ENCODE data around the gene S100A13.
"Not testable (repeated sequence)": the region's sequence is repeated elsewhere in the genome, so short reads cannot be mapped to it uniquely, and the experiment has no call there.

The S100A13 gene

DNA sequence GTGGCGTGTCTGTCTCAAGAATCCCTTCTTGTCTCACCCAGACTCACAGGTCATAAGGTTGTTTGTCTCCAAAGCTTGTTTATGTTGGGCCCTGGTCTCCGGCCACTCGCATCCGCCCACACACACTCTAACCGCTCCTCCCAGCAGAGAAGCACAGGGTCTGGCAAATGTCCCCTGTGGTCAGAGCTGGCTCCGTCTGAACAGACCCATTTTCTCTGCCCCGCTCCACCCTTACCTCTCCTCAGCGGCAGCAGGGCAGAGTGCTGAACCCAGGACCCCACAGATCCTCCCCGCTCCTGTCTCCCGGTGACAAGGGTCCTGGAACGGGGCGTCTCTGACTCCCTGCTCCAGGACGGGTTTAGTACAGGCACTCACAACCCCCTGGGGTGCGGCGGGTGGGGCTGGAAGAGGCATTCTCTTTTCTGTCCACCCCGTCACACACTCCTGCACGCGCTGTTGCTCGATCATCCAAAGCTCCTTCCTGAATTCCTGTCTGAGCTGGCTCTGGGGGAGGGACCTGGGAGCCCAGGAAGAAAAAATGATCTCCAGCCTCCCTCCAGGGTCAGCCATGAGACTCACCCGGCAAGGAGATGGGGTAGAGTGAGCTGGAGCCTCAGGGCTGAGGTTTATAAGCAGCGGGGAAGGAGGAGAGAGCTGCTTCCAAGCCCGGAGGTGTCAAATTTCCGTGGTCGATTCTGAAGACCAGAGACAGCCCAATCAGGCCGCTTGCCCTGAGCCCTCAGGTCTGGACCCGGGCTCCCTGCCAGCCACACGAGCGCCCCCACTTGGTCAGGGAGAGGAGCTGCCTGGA lies at the start of gene S100A13:
Gene S100A13 (minus strand): TSS at position 602 of the 811 bp plus-strand sequence. CDS start 1,033 bp downstream, outside the sequence.
- DNase-seq (ENCODE audit: low spot score) = peak; percentile 98

DNA sequence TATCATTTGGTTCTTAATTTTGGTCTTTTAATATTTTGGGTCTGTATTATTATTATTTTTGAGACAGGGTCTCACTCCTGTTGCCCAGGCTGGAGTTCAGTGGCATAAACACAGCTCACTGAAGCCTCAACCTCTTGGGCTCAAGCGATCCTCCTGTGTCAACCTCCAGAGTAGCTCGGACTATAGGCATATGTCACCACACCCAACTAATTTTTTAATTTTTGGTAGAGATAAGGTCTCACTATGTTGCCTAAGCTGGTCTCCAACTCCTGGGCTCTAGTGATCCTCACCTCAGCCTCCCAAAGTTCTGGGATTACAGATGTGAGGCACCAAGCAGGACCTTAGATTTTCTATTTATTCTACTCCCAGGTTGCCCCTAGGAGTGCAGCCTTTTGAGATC lies 46.2 kb upstream of the S100A13 start:
- DNase-seq (ENCODE audit: low spot score) = no peak

DNA sequence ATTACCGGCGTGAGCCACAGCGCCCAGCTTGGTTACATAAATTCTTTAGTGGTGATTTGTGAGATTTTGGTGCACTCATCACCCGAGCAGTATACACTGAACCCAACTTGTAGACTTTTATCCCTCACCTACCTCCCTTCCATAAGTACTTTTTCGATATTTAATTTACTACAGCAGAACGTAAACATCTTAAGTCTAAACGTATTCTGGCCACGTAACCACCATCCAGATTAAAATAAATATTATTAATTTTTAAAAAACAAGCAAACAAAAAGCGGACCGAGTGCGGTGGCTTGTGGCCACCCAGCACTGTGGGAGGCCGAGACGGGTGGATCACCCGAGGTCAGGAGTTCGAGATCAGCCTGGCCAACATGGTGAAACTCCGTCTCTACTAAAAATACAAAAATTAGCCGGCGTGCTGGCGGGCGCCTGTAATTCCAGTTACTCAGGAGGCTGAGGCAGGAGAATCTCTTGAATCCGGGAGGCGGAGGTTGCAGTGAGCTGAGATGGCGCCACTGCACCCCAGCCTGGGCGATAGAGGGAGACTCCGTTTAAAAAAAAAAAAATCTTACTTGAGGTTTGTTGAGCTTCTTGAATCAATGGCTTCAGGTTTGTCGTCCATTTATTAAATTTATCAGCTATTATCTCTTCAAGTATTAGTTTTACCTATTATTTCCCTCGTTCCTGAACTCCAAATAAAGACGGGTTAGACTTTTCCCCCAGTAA lies 44.5 kb upstream of the S100A13 start:
- DNase-seq (ENCODE audit: low spot score) = not testable (repeated sequence)

DNA sequence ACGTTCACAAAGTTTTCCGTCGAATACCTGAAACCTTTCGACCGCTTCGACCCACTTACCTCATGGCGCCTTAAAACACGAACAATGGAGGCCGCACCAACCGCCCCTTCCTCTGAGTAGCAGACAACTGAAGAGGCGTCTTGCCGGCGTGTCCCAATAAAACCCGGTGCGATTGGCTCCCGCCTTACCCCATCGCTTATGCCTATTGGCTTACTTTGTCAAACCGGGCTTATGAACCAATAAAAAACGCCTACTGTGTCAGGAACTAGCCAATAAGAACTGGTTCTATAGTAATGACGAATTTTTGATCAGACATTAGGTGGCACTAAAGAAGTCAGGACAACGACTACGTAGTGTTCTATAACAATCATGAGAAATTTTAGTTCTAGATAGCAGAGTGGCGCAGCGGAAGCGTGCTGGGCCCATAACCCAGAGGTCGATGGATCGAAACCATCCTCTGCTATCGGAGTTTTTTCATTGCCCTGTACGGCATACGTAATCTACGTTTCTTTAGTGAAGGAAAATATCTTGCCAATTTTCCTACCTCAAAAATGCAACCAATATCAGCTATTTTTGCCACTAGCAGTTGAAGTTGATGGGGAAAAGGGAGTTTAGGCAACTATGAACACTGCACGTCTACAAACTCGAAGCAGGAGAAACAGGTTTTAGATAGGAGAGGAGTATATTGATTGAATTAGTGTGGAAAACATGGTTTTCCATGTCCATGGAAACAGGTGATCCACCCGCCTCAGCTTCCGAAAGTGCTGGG lies 43.7 kb upstream of the S100A13 start, which contains the start of gene ILF2:
Gene ILF2 (minus strand): TSS at position 135 of the 769 bp plus-strand sequence. CDS start 71 bp downstream, at position 64.
- peak; percentile 100 for DNase-seq (ENCODE audit: low spot score)

DNA sequence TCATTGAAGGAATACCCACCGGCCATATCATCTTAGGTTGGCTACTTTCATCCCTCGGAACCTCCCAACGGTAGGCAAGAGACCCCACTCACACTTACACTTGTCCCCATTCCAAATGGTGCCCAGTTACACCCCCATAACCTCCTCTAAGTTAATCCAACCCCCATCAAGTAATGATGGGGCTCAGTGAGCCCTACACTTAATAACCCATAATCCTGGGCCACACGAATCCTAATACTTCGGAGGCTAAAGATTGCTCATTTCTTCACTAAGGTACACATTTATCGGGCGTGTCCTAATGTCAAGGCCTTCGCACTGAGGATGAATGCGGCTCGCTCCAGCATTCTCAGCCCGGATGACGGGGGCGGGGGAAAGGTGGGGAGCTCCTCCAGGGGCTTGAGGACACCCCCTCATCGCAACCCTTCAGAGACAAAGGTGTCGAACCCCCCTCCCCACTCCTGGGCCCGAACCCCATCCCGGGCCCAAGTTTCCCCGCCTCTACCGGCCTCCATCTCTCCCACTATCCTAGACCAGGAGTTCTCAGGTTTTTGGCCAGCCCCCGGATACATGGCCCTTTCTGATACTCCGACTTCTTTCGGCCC lies 43.1 kb upstream of the S100A13 start:
- no peak for DNase-seq (ENCODE audit: low spot score)

DNA sequence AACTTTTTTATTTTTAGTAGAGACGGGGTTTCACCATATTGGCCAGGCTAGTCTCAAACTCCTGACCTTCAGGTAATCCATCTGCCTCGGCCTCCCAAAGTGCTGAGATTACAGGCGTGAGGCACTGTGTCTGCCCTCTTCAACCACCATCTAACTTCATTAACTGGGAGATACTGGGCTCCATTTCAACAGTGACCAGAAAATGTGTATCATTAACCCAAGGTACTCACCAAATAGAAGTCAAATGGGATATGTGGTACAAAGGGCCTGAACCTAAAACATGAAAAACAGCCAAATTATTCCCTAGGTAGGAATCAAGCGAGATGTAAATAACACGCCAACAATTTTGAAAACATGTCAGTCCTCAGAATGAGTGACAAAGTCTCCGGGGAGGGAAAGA lies 42.3 kb upstream of the S100A13 start:
- no peak for DNase-seq (ENCODE audit: low spot score)

DNA sequence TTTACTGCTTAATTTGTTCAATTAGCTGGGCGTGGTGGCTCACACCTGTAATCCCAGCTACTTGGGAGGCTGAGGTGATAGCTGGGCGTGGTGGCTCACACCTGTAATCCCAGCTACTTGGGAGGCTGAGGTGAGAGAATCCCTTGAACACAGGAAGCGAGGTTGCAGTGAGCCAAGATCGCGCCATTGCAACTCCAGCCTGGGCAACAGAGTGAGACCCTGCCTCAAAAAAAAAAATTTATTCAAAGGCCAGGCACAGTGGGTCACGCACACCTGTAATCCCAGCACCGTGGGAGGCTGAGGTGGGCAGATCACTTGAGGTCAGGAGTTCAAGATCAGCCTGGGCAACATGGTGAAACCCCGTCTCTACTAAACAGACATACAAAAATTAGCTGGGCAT lies 41.4 kb upstream of the S100A13 start:
- DNase-seq (ENCODE audit: low spot score) = not testable (repeated sequence)

DNA sequence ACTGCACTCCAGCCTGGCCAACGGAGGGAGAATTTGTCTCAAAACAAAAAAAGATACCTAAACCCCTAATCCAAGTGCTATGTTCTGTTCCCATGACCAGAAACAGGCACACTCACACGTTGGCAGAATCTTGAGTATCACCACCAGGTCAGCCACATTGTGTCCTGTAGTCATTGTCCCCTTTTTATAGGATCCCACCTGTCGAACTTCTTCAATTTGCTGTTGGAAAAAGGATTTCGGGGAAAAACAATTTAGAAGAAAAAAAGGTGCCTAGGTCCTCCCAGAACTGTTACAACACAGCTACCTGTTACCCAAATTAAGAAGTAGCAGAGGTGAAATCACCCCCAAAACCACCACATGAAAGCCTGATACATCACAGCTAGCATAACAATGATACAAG lies 40.1 kb upstream of the S100A13 start:
- no peak for DNase-seq (ENCODE audit: low spot score)

DNA sequence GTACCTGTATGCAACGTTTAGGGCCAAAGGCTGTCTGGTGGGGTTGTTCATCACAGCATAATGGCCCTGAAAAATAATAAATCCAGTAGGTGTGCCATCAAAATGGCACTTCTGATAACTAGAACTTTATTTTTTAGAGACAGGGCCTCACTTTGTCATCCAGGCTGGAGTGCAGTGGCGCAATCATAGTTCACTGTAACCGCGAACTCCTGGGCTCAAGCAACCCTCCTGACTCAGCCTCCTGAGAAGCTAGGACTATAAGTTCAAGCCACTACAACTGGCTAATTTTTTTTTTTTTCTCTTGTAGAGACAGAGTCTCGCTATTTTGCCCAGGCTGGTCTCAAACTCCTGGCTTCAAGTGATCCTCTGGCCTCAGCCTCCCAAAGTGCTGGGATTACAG lies 35.9 kb upstream of the S100A13 start:
- no peak for DNase-seq (ENCODE audit: low spot score)

DNA sequence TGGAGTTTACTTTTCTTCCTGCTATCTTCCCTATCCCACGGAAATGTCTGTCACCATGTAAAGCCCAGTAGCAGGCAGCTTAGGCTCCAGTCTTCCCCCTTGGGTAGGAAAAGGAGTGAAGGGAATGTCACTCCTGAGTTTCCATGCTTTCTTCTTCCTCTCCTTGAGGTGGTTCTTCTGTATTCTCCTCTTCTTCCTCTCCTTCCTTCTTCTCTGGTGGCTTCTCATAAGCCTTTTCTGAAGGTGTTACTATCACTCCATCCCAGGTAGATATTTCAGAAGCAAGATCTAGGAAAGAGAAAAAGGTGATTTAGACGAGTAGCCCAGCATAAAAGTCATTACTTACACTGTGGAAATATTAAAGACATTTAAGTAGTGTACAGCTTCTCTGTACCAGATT lies 35.0 kb upstream of the S100A13 start:
- DNase-seq (ENCODE audit: low spot score) = no peak

DNA sequence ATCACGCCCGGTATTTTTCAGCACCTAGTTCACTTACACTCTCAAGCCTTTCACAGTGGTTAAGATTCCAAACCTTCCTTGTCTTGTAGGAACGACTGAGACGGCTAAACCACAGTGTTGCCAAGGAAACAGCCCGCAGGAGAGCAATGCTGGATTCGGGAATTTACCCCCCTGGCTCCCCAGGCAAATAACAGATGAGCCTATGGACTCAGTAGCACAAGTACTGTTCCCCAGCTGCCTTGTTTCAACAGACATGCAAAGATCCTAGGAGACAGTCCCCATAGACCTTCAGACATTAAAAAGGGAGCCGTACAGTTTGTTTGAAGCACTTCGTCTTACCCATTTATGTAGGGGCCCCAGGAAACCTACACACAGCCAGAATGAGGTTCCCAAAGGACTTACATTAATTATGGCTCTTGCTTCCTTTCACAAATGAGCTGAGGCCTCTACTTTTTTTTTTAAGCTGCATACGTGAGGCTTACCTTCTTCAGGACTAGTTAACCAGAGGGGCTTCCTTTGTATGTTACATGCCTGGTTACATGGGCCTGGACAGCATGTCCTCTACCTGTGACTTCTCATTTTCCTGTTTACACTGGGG lies 33.9 kb upstream of the S100A13 start:
- DNase-seq (ENCODE audit: low spot score) = no peak

DNA sequence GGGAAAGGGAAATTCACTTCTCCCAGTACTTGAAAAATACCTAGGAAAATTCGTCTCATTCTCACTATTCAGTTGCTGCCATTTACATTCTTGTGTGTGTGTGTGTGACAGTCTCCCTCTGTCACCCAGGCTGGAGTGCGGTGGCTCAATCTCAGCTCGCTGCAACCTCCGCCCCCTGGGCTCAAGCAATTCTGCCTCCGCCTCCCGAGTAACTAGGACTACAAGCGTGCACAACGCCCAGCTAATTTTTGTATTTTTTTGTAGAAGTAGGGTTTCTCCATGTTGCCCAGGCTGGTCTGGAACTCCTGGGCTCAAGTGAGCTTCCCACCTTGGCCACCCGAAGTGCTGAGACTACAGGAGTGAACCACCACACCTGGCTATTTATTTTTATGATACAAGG lies 32.4 kb upstream of the S100A13 start:
- DNase-seq (ENCODE audit: low spot score) = no peak

DNA sequence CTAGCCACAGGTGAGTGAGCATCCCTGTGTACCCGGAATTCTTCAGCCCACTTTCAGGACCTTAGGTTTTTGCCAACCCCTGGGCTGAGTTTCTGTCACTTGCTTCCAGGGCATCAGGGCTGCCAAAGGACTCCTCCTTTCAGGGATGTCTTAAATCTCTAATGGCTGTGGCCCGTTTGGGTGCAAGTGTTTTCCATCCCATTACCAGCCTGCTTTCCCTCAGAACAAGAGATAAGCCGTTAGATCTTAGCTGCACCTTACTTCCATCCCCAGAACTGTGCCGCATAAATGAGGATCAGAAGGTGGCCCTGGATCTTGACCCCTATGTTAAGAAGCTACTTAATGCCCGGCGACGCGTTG lies 31.9 kb upstream of the S100A13 start:
- no peak for DNase-seq (ENCODE audit: low spot score)

DNA sequence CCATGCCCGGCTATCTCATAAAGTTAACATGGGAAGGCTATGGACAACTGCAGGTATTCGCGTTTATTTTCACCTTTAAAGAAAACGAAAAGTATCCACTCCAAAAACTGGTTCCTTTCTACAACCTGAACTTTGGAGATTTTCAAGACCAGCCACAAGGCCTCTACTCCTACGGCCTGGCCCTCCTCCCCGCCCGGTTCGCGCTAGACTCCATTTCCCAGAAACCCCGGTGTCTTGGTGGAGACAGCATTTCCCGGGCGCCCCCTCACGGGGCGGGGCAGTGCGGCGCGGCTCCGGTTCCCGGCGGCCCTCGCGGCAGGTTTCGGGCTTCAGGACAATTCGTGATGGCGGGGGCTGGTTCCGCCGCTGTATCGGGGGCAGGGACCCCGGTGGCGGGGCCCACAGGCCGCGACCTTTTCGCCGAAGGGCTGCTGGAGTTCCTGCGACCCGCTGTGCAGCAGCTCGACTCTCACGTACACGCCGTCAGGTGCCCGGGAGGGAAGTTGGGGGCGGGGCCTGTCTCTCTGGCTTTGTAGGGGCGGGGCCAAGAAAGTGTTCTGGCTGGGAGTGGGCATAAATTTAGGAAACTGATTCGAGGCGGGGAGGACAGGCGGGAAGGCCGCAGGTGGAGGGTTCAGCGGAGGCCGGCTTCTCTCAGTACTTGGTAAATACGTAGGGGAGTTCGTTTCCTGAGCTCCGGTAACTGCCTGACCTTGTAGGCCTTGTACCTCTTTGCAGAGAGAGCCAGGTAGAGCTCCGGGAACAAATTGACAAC lies 31.3 kb upstream of the S100A13 start, which contains the start of gene SNAPIN:
Gene SNAPIN (plus strand): TSS at position 304 of the 775 bp plus-strand sequence. CDS start 41 bp downstream, at position 345.
- peak; percentile 85 for DNase-seq (ENCODE audit: low spot score)

DNA sequence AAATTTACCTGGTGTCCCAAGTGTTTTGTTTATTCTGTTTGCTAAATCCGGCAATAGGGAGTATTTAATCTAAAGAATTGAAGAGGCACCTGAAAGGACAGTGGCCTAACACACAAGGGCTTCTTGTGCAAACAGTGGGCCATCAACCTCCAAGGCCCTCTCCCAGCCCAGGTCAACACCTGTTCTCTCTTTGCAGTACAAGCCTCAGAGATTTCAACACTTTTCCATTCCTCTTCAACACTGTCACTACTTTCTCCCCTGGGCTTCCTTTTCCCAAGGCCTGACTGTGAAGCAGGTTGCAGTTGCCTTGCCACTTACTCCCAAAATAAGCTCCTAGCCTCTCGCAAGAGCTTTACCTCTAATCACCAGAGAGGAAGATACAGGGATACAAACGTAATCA lies 28.0 kb upstream of the S100A13 start:
- no peak for DNase-seq (ENCODE audit: low spot score)

DNA sequence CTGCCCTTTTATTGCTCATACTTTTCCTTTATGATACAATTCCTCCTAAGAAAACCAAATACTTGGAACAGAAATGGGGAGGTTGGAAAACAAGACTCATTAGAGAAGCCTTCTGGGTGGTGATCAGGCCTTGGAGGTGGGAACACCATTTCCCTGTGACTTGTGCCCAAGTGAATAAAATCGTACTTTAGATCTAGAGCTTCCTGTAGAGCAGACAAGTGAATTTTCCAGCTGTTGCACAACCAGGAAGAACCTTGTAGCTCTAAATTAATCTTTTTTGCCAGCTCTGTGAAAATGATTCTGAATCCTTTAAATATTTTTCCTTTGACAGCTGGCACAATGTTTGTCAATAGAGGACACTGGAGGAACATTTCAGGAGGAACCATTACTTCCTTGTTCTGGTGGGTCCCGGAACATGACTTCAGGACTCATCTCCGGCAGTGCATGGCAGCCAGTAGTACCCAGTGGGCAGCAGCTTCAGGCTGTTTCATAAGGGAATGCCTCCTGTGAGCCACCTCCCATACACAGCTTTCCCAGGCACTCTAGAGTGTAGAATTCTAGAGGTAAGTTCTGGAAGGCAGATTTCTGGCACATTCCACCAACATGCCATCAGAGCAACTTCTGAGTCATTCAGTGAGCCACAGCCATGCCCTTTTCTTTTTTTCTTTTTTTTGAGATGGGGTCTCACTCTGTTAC lies 25.6 kb upstream of the S100A13 start:
- DNase-seq (ENCODE audit: low spot score) = peak; percentile 91

DNA sequence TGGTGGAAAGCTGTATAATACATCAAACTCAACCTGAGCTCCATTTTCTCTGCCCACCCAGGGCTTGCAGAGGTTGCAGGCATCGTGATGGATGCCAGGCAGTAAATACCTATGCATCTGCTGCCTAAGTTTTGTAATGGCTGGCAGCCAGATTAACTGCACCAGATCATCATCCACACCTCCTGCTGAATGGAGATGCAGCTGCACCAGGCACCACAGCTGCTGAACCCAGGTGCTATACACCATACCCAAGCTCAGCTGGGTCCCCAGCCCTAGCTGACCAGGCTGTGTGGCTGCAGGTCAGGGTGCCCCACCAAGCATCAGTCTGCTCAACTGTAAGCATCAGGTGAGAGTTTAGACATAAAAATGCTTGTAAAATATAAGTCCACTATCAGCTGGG lies 24.5 kb upstream of the S100A13 start:
- no peak for DNase-seq (ENCODE audit: low spot score)

DNA sequence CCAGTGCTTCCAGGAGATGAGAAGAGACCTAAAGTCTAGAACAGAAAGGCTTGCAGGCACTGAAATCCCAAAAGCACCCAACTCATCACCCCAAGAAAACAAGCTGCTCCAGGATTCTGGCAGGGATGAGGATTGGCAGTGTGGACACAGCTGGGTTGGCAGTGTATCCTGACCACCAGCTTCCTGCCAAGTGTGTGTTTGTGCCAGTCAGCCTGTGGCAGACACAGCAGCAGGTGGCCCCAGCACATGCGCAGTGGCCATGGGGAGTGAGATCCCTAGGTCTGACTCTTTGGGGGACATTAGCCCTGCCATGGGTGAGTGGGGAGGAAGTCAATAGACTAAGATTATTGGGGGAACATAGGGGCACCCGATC lies 22.5 kb upstream of the S100A13 start:
- DNase-seq (ENCODE audit: low spot score) = no peak

DNA sequence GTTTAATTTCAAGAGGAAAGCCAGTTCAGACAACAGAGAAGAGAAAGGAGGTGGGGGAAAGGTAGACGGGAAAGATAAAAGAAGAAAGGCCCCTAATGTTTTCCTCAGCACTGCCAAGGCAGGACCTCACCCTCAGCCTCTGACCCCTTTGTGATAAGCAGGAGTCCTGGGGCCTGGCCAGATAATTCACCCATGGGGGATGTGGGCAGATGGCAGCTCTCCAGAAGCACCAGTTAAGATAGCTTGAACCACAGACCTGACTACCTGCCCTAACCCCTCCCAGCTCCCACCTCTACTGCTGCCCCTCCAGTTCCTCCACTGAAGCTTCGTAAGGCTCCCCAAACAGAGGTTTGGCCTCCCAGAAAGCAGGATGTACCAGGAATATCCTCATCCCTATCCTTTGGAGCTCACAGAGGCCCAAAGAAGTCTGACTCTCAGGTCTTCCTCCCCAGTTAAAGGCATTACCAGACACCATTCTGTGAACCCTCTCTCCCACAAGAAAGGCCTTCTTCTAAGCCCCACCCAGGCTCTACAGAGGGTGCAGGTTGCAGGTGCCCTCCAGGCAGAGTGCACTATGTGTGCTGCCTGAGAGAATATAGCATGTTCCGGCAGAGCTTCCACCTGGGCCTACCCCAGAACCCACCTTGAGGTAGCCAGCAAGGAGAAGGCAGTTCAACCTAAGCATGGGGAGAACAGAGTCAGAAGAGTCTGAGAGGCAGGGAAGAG lies 22.0 kb upstream of the S100A13 start:
- no peak for DNase-seq (ENCODE audit: low spot score)

All from kidney tubule cell (primary cell).